Hypothalamus (tissue), 51 donors: ENCODE results near the gene NPC2.

Experiments
- DNase-seq, 51 donors: peaks; one replicate each; lab custom pipeline; 2025; lab: John Stamatoyannopoulos, UW

NPC2 gene

DNA sequence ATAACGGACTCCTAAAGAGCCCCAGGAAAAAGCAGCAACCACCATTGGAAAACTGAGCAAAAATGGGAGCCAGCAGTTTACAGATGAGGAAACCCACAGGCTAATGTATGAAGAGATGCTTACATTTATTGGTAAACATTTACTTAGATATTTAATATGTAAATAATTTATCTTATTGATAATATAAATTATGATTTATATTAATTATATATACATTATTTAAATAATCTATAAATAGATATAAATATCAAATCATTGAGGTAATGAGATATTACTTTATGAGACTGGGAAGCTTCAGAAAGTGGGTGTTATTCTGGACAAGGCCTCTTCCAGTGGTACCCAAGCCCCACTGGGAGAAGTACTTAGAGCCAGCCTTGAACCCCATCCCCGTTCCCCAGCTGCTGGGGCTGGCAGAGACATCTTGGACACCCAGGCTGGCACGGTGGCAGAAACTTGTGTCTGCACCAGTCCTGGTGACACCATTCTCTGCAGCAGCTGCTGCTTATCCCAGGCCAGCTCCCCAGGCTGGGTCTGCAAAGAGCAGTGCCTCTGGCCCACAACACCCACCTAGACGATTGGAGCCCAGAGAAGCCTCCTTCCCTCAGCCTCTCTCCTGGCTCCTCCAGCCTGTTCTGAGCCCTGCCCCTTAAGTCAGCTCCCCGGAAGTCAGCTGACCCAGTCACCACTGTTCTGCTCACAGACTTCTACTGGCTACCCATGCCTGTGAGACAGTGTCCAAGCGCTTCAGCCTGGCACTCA, 26.4 kb upstream of the NPC2 start:
- no peak for DNase-seq

GRCh38 chr14:74518221-74518620, 25.1 kb upstream of the NPC2 start:
- no peak for DNase-seq

DNA sequence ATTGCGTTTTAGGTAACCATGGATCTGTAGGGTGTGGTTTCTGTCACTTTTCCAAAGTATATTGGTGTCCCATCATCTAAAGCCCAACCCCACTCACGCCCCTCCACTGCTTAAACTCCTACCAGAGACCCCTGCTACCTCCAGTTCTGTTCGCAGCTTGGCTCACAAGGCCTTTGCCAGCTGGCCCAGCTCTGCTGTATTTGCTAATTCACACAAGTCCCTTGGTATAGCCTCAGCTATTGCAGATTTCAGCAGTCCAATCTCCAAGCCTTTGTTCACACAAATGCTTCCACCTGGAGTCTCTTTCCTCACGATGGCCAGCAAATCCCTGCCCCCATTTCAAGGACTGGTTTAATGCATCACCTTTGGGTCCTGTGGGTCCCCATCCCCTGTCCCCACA, 24.6 kb upstream of the NPC2 start:
- DNase-seq = no peak

DNA sequence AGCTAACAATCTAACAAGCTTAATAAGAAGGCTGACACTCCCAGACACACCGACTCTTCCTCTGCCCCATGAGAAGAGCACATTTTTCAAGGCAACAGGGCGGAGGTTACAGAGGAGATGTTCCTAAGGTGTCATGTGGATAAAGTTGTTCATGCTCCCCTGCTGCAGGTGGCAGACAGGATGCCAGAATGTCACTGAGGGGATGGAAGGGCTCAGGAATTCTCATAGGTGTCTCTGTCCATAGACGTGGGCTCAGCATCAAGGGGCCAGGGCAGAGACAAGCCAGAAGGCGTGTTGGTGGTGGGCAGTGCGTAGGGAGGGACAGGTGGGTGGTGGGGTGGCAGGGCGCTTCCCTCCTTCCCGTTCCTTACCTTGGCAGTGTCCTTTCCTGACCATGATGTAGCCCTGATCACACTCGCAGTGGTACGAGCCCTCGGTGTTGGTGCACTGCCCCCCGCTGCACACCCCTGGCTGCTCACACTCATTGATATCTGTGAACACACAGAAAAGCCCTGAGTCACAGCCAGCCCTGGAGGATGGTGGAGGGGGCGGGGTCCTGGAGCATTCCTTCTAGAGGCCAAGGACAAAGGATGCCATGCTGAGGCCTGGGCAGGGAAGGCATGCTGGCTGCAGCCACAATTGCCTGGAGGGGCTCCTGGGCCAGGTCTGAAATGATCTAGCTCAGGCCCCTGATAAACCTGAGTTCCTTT, 23.5 kb upstream of the NPC2 start:
- DNase-seq = no peak

DNA sequence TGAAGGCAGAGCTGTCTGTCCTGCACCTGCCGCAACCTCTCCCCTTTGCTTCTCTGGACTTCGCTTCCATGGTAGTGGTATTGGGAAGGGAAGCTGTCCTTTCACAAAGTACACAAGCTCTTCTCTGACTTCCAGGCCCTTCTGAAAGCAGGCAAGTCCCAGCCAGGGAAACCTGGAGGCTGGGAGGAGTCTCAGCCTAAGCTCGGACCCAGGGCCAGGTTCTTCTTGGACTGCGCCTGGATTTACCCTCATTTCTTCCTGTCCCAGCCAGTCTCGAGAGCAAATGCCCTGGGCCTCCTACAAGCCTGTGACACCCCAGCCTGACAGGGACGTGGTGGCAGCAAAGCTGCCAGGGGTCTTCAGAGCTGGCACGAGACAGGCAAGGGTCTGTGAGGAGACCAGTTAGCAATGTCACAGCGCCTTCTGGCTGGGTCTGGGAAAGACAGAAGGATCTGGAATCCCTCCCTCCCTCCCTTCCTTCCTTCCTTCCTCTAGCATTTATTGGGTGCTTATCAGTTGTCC, 22.8 kb upstream of the NPC2 start:
- no peak for DNase-seq

GRCh38 chr14:74514471-74514941, 21.4 kb upstream of the NPC2 start:
- DNase-seq = peak in 5 of 51 donors; percentile 8 to 30 (median 19)

DNA sequence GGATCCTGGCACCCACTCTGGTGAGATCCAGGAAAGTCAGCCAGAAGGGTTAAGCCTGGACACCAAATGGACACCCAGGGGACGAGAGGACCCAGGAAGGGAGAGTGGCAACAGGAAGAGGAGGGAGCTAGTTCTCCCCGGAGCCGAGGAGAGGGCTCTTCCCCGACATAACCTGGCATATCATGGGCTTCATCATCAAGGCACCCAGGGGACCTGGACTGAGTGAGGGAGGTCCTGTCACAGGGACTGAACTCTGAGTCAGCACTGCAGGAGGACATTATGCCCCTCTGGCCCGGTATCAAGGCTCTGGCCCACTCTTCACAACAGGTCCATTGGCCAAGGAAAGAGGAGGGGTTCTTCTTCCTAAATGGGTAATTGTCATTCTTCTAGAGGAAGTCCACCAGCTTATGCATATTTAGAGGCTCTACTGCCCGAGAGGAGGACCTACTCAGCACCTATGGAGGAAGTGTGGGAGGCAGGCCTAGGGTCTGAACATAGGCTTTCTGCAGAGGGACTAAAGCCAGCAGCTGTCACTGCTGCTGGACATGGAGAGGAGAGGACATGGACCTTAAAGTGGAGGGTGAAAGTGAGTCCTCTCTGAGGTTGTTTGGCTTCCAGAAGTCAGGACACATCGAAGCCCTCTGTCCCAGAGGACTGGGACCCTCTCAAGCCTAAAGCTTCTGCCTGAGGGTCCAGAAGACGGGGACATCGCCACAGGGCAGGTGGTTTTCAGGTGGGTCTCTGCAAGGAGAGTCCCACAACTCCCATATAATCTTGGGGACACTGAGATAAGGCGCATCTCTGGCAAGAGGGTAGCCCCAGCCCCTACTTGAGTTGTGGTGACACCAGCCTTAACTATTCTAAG, 19.1 kb upstream of the NPC2 start:
- DNase-seq = no peak

- no peak for DNase-seq
Measured at GRCh38 chr14:74510959-74511409, 17.9 kb upstream of the NPC2 start.

DNA sequence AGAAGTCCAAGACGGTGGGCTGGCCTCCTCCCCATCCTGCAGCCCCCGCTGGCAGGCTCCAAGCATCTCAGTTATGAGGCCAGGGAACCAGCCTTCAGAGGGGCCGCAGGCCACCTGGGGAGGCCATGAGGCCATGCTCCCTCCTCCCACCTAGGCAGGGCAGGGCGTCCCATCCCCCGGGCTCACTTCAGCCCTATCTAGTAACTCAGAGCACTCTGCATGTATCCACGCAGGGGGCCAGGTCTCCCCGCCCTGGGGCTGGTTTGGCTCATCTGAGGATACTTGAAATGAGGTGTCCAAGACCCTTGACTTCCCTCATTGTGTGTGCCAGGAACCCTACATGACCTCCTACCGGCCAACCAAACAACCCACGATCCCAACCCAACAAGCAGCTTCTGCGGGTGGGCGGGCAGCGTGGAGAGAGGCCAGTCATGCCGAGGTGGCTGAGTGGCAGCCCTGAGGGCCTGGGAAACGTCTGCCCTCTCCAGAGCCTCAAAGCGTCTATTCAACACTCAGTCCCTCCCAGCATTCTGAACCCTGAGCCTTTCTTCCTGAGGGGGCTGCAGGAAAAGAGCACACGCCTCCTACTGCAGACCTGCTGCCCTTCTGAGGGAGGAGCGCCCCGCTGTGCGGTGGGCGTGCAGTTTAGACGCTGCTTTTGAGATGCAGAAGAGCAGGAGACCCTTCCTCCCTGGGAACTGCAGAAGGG, 17.3 kb upstream of the NPC2 start:
- no peak for DNase-seq

- DNase-seq = no peak
Measured at GRCh38 chr14:74509587-74510222, 16.6 kb upstream of the NPC2 start.

- no peak for DNase-seq
Measured at GRCh38 chr14:74508844-74509428, 15.8 kb upstream of the NPC2 start.

- no peak for DNase-seq
Measured at GRCh38 chr14:74508292-74508731, 15.2 kb upstream of the NPC2 start.

GRCh38 chr14:74507840-74508239, 14.7 kb upstream of the NPC2 start:
- no peak for DNase-seq

DNA sequence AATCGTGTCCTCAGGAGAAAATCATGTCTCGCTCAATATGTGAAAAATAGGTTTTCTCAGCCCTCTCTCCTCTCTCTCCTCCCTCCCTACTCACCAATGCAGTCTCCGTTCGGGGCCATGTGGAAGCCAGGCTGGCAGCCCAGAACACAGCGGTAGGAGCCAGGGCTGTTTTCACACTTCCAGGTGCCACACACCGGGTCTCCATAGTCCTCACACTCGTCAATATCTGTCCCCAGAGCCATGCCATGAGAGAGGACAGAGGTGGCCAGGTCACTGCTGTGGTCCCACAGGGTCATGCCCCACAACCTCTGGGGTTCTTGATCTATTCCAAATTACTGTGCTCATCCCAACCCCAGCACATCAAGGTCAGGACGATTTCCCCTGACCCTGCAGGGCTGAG, 14.0 kb upstream of the NPC2 start:
- no peak for DNase-seq

GRCh38 chr14:74506411-74506851, 13.3 kb upstream of the NPC2 start:
- no peak for DNase-seq

DNA sequence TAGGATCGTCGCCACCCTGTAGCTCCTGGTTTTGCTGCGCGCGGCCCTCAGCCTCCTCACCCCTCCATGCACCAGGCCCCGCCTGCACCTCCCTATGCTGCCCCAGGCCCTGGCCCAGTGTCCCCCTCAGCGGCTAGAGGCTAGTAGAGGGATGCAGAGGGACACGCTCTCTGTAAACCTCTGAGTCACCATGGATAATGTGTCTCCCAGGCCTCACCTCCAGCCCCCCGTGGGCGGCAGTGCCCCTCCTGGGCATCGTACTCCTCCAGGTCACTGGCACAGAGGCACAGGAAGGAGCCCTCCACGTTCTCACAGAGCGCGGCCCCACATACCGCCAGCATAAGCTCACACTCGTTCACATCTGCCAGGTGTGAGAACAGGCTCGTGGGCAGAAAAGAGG, 12.7 kb upstream of the NPC2 start:
- no peak for DNase-seq

DNA sequence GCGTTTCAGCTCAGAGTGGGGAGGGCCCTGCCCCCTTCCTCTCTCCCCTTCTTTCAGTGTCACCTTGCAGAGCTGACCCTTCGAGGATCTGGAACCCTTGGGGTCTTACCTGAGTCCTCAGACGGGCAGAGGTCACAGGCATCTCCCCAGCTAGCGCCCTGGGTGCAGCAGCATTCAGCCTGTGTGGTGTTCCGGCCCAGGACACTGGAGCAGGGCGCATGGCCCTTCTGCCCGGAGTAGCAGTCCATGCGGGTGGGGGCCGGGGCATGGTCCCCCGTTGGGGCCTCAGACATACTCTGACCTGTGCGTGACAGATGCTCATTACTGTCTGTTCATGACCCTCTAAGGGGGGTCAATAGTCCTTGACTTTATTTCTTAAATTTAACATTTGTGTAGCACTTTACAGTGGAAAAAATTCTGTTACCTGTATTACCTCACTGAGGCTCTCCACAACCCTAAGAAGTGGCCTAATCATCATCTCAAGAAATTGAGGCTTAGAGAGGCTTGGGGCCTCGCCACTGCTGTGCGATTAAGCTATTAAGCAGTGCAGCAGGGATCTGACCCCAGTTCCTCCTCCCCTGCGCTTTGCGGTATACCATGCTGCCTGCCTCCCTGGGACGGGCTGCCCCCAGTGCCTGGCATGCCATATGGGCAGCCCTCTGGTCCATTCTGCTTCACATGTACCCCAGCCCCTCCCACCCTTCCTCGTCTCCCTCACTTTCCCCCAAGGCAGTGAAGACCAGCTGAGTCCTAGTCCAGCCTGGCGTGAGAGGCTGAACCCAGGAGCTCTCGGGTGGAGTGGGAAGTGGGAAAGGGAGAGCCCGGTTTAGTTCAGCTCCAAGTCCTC, 12.0 kb upstream of the NPC2 start:
- no peak for DNase-seq

DNA sequence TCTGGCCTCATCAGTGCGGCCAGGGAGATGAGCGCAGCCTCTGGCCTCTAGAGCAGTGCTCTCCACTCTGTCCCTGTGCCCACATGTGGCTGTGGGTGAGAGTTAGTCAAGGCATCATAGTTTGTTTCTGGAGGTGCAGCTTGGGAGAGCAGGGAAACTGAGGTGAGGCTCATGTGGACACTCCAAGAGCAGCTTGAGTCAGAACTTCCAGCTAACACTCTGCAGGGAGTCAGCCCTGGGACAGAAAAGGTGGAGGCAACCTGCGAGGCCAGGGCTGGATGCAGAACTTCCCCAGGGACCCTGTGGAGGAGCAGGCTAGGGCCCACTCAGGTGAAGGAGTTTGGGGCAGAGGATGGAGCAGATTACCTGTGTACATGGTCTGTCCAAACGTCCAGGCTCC, 11.3 kb upstream of the NPC2 start:
- DNase-seq = no peak
